AG04450 (cell line): ENCODE results near the gene IKZF3. TPM values are rescaled to one million over a fixed set of nuclear protein-coding genes. Genes with fewer than 3 reads are reported as not detected.

ENCODE experiments used
- CTCF ChIA-PET: fragments of 300-600, 350-600 bp; formaldehyde crosslinking; extraction: SDS; loops from one replicate; lab custom pipeline; 2022; ENCODE audit warnings: antibody characterized with exemption, inconsistent platforms; lab: Charles Lee
- POLR2A ChIA-PET: fragments of 350-600 bp; formaldehyde crosslinking; extraction: SDS; loops from one replicate; lab custom pipeline; 2021; ENCODE audit warnings: antibody characterized with exemption, inconsistent platforms; lab: Yijun Ruan, JAX
- DNase-seq: peaks from one replicate; pipeline ENCODE4 v3.0.0-alpha.2; 2011; ENCODE audit warnings: low read depth, low spot score
- H3K27ac ChIP-seq: one replicate; pipeline ENCODE4 v1.5.1; 2012; ENCODE audit warnings: low read depth, low read length, control low read depth
- H3K27me3 ChIP-seq: one replicate; pipeline ENCODE4 v1.6.0; 2012; ENCODE audit warnings: low read length; ENCODE audit not compliant: control insufficient read depth, insufficient read depth
- H3K4me3 ChIP-seq: 2 replicates; pipeline ENCODE4 v1.5.1; 2011; ENCODE audit warnings: mild to moderate bottlenecking, low read depth, low read length, control low read depth
- H3K9me3 ChIP-seq: 2 replicates; pipeline ENCODE4 v1.5.1; 2012; ENCODE audit warnings: low read length; ENCODE audit not compliant: control insufficient read depth, insufficient read depth
- polyA plus RNA-seq: library from polyadenylated mRNA; depleted of rRNA; stranded (reverse); fragments of >200 nt; gene quantifications from 2 replicates; pipeline ENCODE4 v1.2.3, GENCODE V29; 2011
- TF ChIP-seq, protein P1 (sequence below): IDR thresholded peaks from 2 replicates; pipeline ENCODE4 v1.5.1; 2011; ENCODE audit warnings: low read depth, low read length, control low read depth, inconsistent platforms

The IKZF3 gene
- polyA plus RNA-seq, 1 experiment: not detected

DNA sequence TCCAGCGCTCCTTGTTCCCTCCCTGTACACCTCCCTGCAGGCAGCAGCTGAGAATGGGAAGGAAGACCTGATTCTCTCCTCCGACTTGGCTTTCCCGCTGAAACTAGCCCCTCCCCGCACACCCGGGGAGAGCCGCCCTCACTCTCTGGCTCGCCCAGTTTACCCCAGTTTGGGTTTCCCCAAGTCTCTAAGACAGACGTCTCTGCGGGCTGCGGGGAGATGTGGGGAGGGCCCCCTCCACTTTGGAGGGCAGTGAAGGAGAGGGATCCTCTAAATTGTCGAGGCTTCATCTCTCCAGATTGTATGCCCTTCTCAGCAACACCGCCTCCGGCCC, 125.6 kb downstream of the IKZF3 start:
- H3K9me3 ChIP-seq: no peaks in the 10 kb centered on the region; the same call in 1 of the 2 replicates
- no peak for DNase-seq
- H3K4me3 ChIP-seq: no peak overlapping the region
- CTCF ChIA-PET: no interaction called here
- peaks cover 29% of the 10 kb centered on the region for H3K27me3 ChIP-seq
- POLR2A ChIA-PET: no interaction called here
- no peak overlapping the region for H3K27ac ChIP-seq
- TF ChIP-seq, protein P1, sequence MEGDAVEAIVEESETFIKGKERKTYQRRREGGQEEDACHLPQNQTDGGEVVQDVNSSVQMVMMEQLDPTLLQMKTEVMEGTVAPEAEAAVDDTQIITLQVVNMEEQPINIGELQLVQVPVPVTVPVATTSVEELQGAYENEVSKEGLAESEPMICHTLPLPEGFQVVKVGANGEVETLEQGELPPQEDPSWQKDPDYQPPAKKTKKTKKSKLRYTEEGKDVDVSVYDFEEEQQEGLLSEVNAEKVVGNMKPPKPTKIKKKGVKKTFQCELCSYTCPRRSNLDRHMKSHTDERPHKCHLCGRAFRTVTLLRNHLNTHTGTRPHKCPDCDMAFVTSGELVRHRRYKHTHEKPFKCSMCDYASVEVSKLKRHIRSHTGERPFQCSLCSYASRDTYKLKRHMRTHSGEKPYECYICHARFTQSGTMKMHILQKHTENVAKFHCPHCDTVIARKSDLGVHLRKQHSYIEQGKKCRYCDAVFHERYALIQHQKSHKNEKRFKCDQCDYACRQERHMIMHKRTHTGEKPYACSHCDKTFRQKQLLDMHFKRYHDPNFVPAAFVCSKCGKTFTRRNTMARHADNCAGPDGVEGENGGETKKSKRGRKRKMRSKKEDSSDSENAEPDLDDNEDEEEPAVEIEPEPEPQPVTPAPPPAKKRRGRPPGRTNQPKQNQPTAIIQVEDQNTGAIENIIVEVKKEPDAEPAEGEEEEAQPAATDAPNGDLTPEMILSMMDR: no peak

GRCh38 chr17:39737760-39738567, 126.1 kb downstream of the IKZF3 start, which contains the start of gene GRB7:
TSS of gene GRB7 (plus strand) at chr17:39737938. CDS start at chr17:39742302, 4,364 bp downstream.
- POLR2A ChIA-PET: no interaction called here
- no peak for DNase-seq
- Histone ChIP-seq H3K27ac (no peak within 1 kb of the TSS), H3K4me3 (no peak within 1 kb of the TSS), H3K27me3 (peaks cover 29% of the 10 kb centered on the region), H3K9me3 (no peaks in the 10 kb centered on the region; the same call in 1 of the 2 replicates)
- CTCF ChIA-PET: no interaction called here
- TF ChIP-seq, protein P1: no peak

DNA sequence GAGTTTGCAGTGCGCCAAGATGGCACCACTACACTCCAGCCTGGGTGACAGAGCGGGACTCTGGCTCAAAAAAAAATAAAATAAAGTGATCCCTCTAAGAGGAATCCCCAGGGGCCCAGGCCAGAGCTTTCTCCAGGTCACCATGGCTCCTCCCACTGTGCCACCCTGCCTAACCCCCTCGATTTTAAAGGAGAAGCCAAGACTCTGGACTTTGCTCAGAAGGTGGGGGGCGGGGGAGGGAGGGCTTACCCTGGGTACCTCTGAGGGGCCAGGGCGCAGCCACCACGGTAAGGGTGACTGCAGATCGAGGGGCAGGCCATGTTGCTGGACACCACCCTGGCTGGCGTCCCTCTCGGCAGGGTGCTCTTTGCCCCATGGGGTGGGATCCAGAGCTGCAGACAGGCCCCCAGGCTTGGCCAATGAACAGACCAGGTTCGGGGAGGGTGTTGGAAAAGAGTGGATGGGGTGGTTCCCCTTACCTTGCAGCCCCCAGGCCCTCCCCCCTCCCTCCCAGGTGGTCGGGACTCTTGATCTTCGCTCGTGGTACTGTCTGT, 126.8 kb downstream of the IKZF3 start:
- Histone ChIP-seq H3K27me3 (peaks cover 29% of the 10 kb centered on the region), H3K27ac (no peak overlapping the region), H3K4me3 (no peak overlapping the region), H3K9me3 (no peaks in the 10 kb centered on the region; the same call in 1 of the 2 replicates)
- POLR2A ChIA-PET: no interaction called here
- CTCF ChIA-PET: interaction anchor here (1.3 kb wide), 1 partner anchor 115 kb away, joined by 3 read pairs; no protein-coding TSS in a partner anchor
- TF ChIP-seq, protein P1: no peak
- DNase-seq: no peak

DNA sequence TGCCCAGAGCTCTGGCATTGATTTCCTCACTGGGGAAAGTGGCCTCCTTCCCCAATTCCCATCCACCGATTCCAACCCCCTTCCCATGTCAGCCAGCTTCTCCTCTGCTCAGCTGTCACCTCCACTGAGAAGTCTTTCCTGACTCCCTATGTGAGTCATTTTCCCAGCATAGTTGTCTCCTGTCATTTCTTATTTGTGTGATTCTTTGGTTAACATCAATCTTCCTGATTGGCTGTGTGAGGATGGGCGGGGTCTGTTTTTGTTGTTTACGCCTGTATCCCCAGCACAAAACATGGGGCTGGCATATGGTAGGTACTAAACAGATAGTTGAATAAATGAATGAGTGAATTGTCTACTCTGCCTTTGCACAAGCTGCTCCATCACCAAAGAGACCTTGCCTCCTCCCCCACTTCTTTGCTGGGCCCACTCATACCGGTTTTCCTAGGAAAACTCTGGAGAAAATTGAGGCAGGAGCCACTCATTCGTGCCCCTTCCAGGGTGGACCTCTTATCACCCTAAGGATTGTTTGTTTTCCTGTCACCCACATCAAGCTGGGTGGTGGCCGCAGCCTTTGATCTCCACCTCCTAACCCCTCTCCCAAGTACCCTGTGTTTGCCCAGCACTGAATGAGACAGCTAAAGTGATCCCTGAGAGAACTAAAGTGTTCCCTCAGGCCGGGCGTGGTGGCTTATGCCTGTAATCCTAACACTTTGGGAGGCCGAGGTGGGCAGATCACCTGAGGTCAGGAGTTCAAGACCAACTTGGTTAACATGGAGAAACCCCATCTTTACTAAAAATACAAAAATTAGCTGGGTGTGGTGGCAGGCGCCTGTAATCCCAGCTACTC, 127.6 kb downstream of the IKZF3 start:
- peaks cover 25% of the 10 kb centered on the region for H3K27me3 ChIP-seq
- ChIA-PET POLR2A (no interaction called here), CTCF (interaction anchor here (1.0 to 1.3 kb wide), 2 partner anchors 115 to 222 kb away, joined by 3 to 4 read pairs; no protein-coding TSS in a partner anchor)
- H3K9me3 ChIP-seq: no peaks in the 10 kb centered on the region; the same call in 1 of the 2 replicates
- H3K4me3 ChIP-seq: no peak overlapping the region
- no peak overlapping the region for H3K27ac ChIP-seq
- no peak for DNase-seq
- TF ChIP-seq, protein P1: no peak
